ENCODE results near the gene WDR38. TPM values are rescaled to one million over a fixed set of nuclear protein-coding genes. Genes with fewer than 3 reads are reported as not detected.

WDR38 gene
- total and polyA plus RNA-seq, 9 of the 15 experiments (the other 6 are each of a cell fraction or from before 2014, with no cell fraction given), result not detected

DNA sequence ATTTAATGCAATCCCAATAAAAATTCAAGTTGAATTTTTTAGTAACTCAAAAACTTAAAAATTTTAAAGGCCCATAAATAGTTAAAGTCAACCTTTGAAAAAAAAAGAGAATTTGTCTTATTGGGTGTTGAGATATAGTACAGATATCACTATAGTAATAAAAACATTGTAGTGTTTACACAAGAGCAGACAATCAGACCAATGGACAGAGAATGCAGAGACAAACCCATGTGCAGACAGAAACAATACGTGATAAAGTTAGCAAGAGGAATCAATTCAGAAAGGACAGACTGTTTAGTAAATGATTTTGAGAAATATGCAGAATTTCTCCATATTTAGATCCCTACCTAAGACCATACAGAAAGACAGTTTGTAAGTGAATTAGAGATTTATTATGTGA is 53.7 kb downstream of the WDR38 start (continued):
- TF ChIP-seq, protein P1, sequence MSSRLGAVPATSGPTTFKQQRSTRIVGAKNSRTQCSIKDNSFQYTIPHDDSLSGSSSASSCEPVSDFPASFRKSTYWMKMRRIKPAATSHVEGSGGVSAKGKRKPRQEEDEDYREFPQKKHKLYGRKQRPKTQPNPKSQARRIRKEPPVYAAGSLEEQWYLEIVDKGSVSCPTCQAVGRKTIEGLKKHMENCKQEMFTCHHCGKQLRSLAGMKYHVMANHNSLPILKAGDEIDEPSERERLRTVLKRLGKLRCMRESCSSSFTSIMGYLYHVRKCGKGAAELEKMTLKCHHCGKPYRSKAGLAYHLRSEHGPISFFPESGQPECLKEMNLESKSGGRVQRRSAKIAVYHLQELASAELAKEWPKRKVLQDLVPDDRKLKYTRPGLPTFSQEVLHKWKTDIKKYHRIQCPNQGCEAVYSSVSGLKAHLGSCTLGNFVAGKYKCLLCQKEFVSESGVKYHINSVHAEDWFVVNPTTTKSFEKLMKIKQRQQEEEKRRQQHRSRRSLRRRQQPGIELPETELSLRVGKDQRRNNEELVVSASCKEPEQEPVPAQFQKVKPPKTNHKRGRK (tag; IDR thresholded peaks at IDR 0.05), result no peak
- TF ChIP-seq, protein P2, sequence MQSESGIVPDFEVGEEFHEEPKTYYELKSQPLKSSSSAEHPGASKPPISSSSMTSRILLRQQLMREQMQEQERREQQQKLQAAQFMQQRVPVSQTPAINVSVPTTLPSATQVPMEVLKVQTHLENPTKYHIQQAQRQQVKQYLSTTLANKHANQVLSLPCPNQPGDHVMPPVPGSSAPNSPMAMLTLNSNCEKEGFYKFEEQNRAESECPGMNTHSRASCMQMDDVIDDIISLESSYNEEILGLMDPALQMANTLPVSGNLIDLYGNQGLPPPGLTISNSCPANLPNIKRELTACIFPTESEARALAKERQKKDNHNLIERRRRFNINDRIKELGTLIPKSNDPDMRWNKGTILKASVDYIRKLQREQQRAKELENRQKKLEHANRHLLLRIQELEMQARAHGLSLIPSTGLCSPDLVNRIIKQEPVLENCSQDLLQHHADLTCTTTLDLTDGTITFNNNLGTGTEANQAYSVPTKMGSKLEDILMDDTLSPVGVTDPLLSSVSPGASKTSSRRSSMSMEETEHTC (IDR thresholded peaks at IDR 0.05), result no peak
- TF ChIP-seq, protein P3, sequence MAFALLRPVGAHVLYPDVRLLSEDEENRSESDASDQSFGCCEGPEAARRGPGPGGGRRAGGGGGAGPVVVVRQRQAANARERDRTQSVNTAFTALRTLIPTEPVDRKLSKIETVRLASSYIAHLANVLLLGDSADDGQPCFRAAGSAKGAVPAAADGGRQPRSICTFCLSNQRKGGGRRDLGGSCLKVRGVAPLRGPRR (CRISPR knock-in tag; IDR thresholded peaks at IDR 0.05), result no peak
- no peak for TF ChIP-seq FOXA3 (CRISPR knock-in tag; conservative IDR thresholded peaks at IDR 0.05 in 1 of 2, IDR thresholded peaks at IDR 0.05 in 1 of 2)
- no peak for TF ChIP-seq CBFA2T3 (IDR thresholded peaks at IDR 0.05)
- TF ChIP-seq GABPA (tag; conservative IDR thresholded peaks at IDR 0.05; ENCODE audit: low read depth), result no peak
- TF ChIP-seq, protein P4, sequence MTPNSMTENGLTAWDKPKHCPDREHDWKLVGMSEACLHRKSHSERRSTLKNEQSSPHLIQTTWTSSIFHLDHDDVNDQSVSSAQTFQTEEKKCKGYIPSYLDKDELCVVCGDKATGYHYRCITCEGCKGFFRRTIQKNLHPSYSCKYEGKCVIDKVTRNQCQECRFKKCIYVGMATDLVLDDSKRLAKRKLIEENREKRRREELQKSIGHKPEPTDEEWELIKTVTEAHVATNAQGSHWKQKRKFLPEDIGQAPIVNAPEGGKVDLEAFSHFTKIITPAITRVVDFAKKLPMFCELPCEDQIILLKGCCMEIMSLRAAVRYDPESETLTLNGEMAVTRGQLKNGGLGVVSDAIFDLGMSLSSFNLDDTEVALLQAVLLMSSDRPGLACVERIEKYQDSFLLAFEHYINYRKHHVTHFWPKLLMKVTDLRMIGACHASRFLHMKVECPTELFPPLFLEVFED (CRISPR knock-in tag; conservative IDR thresholded peaks at IDR 0.05), result no peak
- no peak for TF ChIP-seq MTA3 (IDR thresholded peaks at IDR 0.05; ENCODE audit: borderline replicate concordance)

Small RNAs within 50 kb of the gene (small RNA-seq; reads per million reads assigned to genes)
- not detected for gene RNU4-82P

Other genes starting within 250 kb of the WDR38 start
- gene NR6A1, start 82.1 kb upstream of the WDR38 start, total RNA-seq (2014; rRNA removed), result 23.0 and 34.5 TPM in 2 replicates
- 34.9 and 36.5 TPM in 2 replicates for gene NR6A1, start 82.1 kb upstream of the WDR38 start, total RNA-seq (2014; rRNA removed; fragmentation: Illumina TruSeq; extraction: Trizol)
- gene NR6A1, start 82.1 kb upstream of the WDR38 start, total RNA-seq (2015; rRNA removed; fragmentation: Illumina TruSeq; extraction: Trizol), result 36.5 and 38.7 TPM in 2 replicates
- gene NR6A1, start 82.1 kb upstream of the WDR38 start, total RNA-seq (2021), result 55.4 and 56.7 TPM in 2 replicates
- 32.7 and 36.6 TPM in 2 replicates for gene NR6A1, start 82.1 kb upstream of the WDR38 start, polyA plus RNA-seq (2011; rRNA removed)
- 24.5 and 28.3 TPM in 2 replicates for gene NR6A1, start 82.1 kb upstream of the WDR38 start, polyA plus RNA-seq (2014; fragmentation: Illumina TruSeq; extraction: Trizol)
- 10 to 100 TPM in 1 of 2 experiments, 1 to 10 TPM in 1; 9.7 to 17.7 TPM for gene NR6A1, start 82.1 kb upstream of the WDR38 start, polyA plus RNA-seq (2014; fragmentation: Nextera tagmentation; extraction: Ambion mirVana)
- gene NR6A1, start 82.1 kb upstream of the WDR38 start, polyA plus RNA-seq (2014; rRNA removed), result 16.6 and 17.8 TPM in 2 replicates
- gene OLFML2A, start 76.3 kb upstream of the WDR38 start, total RNA-seq (2014; rRNA removed), result not detected in 2 replicates
- gene OLFML2A, start 76.3 kb upstream of the WDR38 start, total RNA-seq (2014; rRNA removed; fragmentation: Illumina TruSeq; extraction: Trizol), result not detected in 2 replicates
- not detected in 2 replicates for gene OLFML2A, start 76.3 kb upstream of the WDR38 start, total RNA-seq (2015; rRNA removed; fragmentation: Illumina TruSeq; extraction: Trizol)
- 0.09 and 0.16 TPM in 2 replicates for gene OLFML2A, start 76.3 kb upstream of the WDR38 start, total RNA-seq (2021)
- not detected in 2 replicates for gene OLFML2A, start 76.3 kb upstream of the WDR38 start, polyA plus RNA-seq (2011; rRNA removed)
- not detected in 2 replicates for gene OLFML2A, start 76.3 kb upstream of the WDR38 start, polyA plus RNA-seq (2014; fragmentation: Illumina TruSeq; extraction: Trizol)
- not detected for gene OLFML2A, start 76.3 kb upstream of the WDR38 start, polyA plus RNA-seq (2014; fragmentation: Nextera tagmentation; extraction: Ambion mirVana)
- not detected in 2 replicates for gene OLFML2A, start 76.3 kb upstream of the WDR38 start, polyA plus RNA-seq (2014; rRNA removed)
- 3,379 and 5,070 TPM in 2 replicates for gene RPL35, start 8.5 kb downstream of the WDR38 start, total RNA-seq (2014; rRNA removed)
- 1,284 and 1,755 TPM in 2 replicates for gene RPL35, start 8.5 kb downstream of the WDR38 start, total RNA-seq (2014; rRNA removed; fragmentation: Illumina TruSeq; extraction: Trizol)
- 3,383 and 3,546 TPM in 2 replicates for gene RPL35, start 8.5 kb downstream of the WDR38 start, total RNA-seq (2015; rRNA removed; fragmentation: Illumina TruSeq; extraction: Trizol)
- 2,106 and 2,300 TPM in 2 replicates for gene RPL35, start 8.5 kb downstream of the WDR38 start, total RNA-seq (2021)
- 2,343 and 2,530 TPM in 2 replicates for gene RPL35, start 8.5 kb downstream of the WDR38 start, polyA plus RNA-seq (2011; rRNA removed)
- 3,405 and 3,414 TPM in 2 replicates for gene RPL35, start 8.5 kb downstream of the WDR38 start, polyA plus RNA-seq (2014; fragmentation: Illumina TruSeq; extraction: Trizol)
- 1,000 to 10,000 TPM; 4,709 to 5,101 TPM for gene RPL35, start 8.5 kb downstream of the WDR38 start, polyA plus RNA-seq (2014; fragmentation: Nextera tagmentation; extraction: Ambion mirVana)
- gene RPL35, start 8.5 kb downstream of the WDR38 start, polyA plus RNA-seq (2014; rRNA removed), result 4,604 and 5,028 TPM in 2 replicates
- 63.8 and 64.3 TPM in 2 replicates for gene ARPC5L, start 8.7 kb downstream of the WDR38 start, total RNA-seq (2014; rRNA removed)
- 56.8 and 63.7 TPM in 2 replicates for gene ARPC5L, start 8.7 kb downstream of the WDR38 start, total RNA-seq (2014; rRNA removed; fragmentation: Illumina TruSeq; extraction: Trizol)
- 63.9 and 64.1 TPM in 2 replicates for gene ARPC5L, start 8.7 kb downstream of the WDR38 start, total RNA-seq (2015; rRNA removed; fragmentation: Illumina TruSeq; extraction: Trizol)
- gene ARPC5L, start 8.7 kb downstream of the WDR38 start, total RNA-seq (2021), result 58.1 and 65.2 TPM in 2 replicates
- gene ARPC5L, start 8.7 kb downstream of the WDR38 start, polyA plus RNA-seq (2011; rRNA removed), result 62.9 and 89.7 TPM in 2 replicates
- gene ARPC5L, start 8.7 kb downstream of the WDR38 start, polyA plus RNA-seq (2014; fragmentation: Illumina TruSeq; extraction: Trizol), result 50.7 and 51.8 TPM in 2 replicates
- gene ARPC5L, start 8.7 kb downstream of the WDR38 start, polyA plus RNA-seq (2014; fragmentation: Nextera tagmentation; extraction: Ambion mirVana), result 10 to 100 TPM; 25.4 to 26.3 TPM
- gene ARPC5L, start 8.7 kb downstream of the WDR38 start, polyA plus RNA-seq (2014; rRNA removed), result 111 and 113 TPM in 2 replicates
- 8.5 and 9.6 TPM in 2 replicates for gene GOLGA1, start 87.6 kb downstream of the WDR38 start, total RNA-seq (2014; rRNA removed)
- gene GOLGA1, start 87.6 kb downstream of the WDR38 start, total RNA-seq (2014; rRNA removed; fragmentation: Illumina TruSeq; extraction: Trizol), result 7.3 and 10.2 TPM in 2 replicates
- gene GOLGA1, start 87.6 kb downstream of the WDR38 start, total RNA-seq (2015; rRNA removed; fragmentation: Illumina TruSeq; extraction: Trizol), result 7.4 and 7.9 TPM in 2 replicates
- 9.5 and 10.5 TPM in 2 replicates for gene GOLGA1, start 87.6 kb downstream of the WDR38 start, total RNA-seq (2021)
- gene GOLGA1, start 87.6 kb downstream of the WDR38 start, polyA plus RNA-seq (2011; rRNA removed), result 15.9 and 18.9 TPM in 2 replicates
- gene GOLGA1, start 87.6 kb downstream of the WDR38 start, polyA plus RNA-seq (2014; fragmentation: Illumina TruSeq; extraction: Trizol), result 6.6 and 8.5 TPM in 2 replicates
- gene GOLGA1, start 87.6 kb downstream of the WDR38 start, polyA plus RNA-seq (2014; fragmentation: Nextera tagmentation; extraction: Ambion mirVana), result 1 to 10 TPM; 2.9 to 3.9 TPM
- gene GOLGA1, start 87.6 kb downstream of the WDR38 start, polyA plus RNA-seq (2014; rRNA removed), result 11.0 and 11.8 TPM in 2 replicates

Measured in K562 (cell line).